Measurements from ENCODE around the gene ZNF808. TPM values are rescaled to one million over a fixed set of nuclear protein-coding genes. Genes with fewer than 3 reads are reported as not detected.
"Not testable (repeated sequence)": the region's sequence is repeated elsewhere in the genome, so short reads cannot be mapped to it uniquely, and the experiment has no call there.

Gene ZNF808
- polyA plus RNA-seq, 1 experiment: 2.8 TPM

GRCh38 chr19:52518646-52519045 is 8.8 kb upstream of the ZNF808 start:
- ChIA-PET CTCF (no interaction called here), POLR2A (no interaction called here)
- no peak for TF ChIP-seq CTCF (IDR thresholded peaks at IDR 0.05; ENCODE audit: insufficient read depth, low read depth, low read length)
- Histone ChIP-seq H3K4me3 (ENCODE audit: low read depth, low read length) (no peak overlapping the region), H3K36me3 (ENCODE audit: control insufficient read depth, insufficient read depth, low read length) (no peaks in the 10 kb centered on the region), H3K27me3 (ENCODE audit: control insufficient read depth, insufficient read depth, low read length) (no peaks in the 10 kb centered on the region)
- DNase-seq (ENCODE audit: low read depth): no peak

- H3K36me3 ChIP-seq (ENCODE audit: control insufficient read depth, insufficient read depth, low read length); POLR2A ChIA-PET; H3K4me3 ChIP-seq (ENCODE audit: low read depth, low read length); CTCF ChIA-PET; DNase-seq (ENCODE audit: low read depth); H3K27me3 ChIP-seq (ENCODE audit: control insufficient read depth, insufficient read depth, low read length): not testable (repeated sequence)
These were observed 8.3 kb upstream of the ZNF808 start for GRCh38 chr19:52519175-52519574.

- CTCF ChIA-PET: no interaction called here
These were observed 7.5 kb upstream of the ZNF808 start for GRCh38 chr19:52520013-52520412.

GRCh38 chr19:52522551-52522950 is 4.9 kb upstream of the ZNF808 start:
- H3K4me3 ChIP-seq (ENCODE audit: low read depth, low read length): no peak overlapping the region
- no peak for TF ChIP-seq CTCF (IDR thresholded peaks at IDR 0.05; ENCODE audit: insufficient read depth, low read depth, low read length)
- ChIA-PET POLR2A (no interaction called here), CTCF (no interaction called here)
- H3K36me3 ChIP-seq (ENCODE audit: control insufficient read depth, insufficient read depth, low read length): no peaks in the 10 kb centered on the region
- no peaks in the 10 kb centered on the region for H3K27me3 ChIP-seq (ENCODE audit: control insufficient read depth, insufficient read depth, low read length)
- no peak for DNase-seq (ENCODE audit: low read depth)

More at GRCh38 chr19:52520013-52520412, 7.5 kb upstream of the ZNF808 start:
- Histone ChIP-seq H3K27me3 (ENCODE audit: control insufficient read depth, insufficient read depth, low read length) (no peaks in the 10 kb centered on the region), H3K36me3 (ENCODE audit: control insufficient read depth, insufficient read depth, low read length) (no peaks in the 10 kb centered on the region), H3K4me3 (ENCODE audit: low read depth, low read length) (no peak overlapping the region)
- DNase-seq (ENCODE audit: low read depth): no peak
- POLR2A ChIA-PET: no interaction called here
- TF ChIP-seq CTCF (IDR thresholded peaks at IDR 0.05; ENCODE audit: insufficient read depth, low read depth, low read length): no peak

GRCh38 chr19:52524086-52524485 is 3.4 kb upstream of the ZNF808 start:
- TF ChIP-seq CTCF (IDR thresholded peaks at IDR 0.05; ENCODE audit: insufficient read depth, low read depth, low read length): no peak
- Histone ChIP-seq H3K36me3 (ENCODE audit: control insufficient read depth, insufficient read depth, low read length) (no peaks in the 10 kb centered on the region), H3K4me3 (ENCODE audit: low read depth, low read length) (no peak overlapping the region), H3K27me3 (ENCODE audit: control insufficient read depth, insufficient read depth, low read length) (no peaks in the 10 kb centered on the region)
- ChIA-PET POLR2A (no interaction called here), CTCF (no interaction called here)
- DNase-seq (ENCODE audit: low read depth): no peak

GRCh38 chr19:52527956-52528351 is 486 bp downstream of the ZNF808 start:
- H3K36me3 ChIP-seq (ENCODE audit: control insufficient read depth, insufficient read depth, low read length): no peaks in the 10 kb centered on the region
- no peaks in the 10 kb centered on the region for H3K27me3 ChIP-seq (ENCODE audit: control insufficient read depth, insufficient read depth, low read length)
- POLR2A ChIA-PET: no interaction called here
- H3K4me3 ChIP-seq (ENCODE audit: low read depth, low read length): peak overlapping the region; percentile 58
- CTCF ChIA-PET: no interaction called here
- no peak for TF ChIP-seq CTCF (IDR thresholded peaks at IDR 0.05; ENCODE audit: insufficient read depth, low read depth, low read length)
- DNase-seq (ENCODE audit: low read depth): no peak
